K562 (cell line): ENCODE data around the gene SLX9. TPM values are rescaled to one million over a fixed set of nuclear protein-coding genes. Genes with fewer than 3 reads are reported as not detected.

Experiments
- ARHGAP35 ChIP-seq: fragments of 450-650 bp; IDR thresholded peaks from 2 replicates; pipeline ENCODE4 v1.6.1; 2018; ENCODE audit not compliant: partially characterized antibody
- ARID2 ChIP-seq: fragments of 450-650 bp; IDR thresholded peaks from 2 replicates; pipeline ENCODE4 v1.6.1; 2017; ENCODE audit warnings: antibody characterized with exemption, mild to moderate bottlenecking
- ATF4 ChIP-seq: fragments of 450-650 bp; formaldehyde crosslinking; IDR thresholded peaks from 2 replicates; pipeline ENCODE4 v1.4.0; 2022; ENCODE audit warnings: mild to moderate bottlenecking, moderate library complexity
- BCOR ChIP-seq: fragments of 450-650 bp; IDR thresholded peaks from 2 replicates; pipeline ENCODE4 v1.6.1; 2016
- CGGBP1 ChIP-seq: fragments of 250-450 bp; sonication (Bioruptor Pico); IDR thresholded peaks from 2 replicates; pipeline ENCODE4 v1.9.0; 2021; ENCODE audit warnings: mild to moderate bottlenecking
- CHD1 ChIP-seq: fragments of 200-600 bp; sonication (generic); IDR thresholded peaks from one replicate; pipeline ENCODE4 v1.6.1; 2012; ENCODE audit warnings: mild to moderate bottlenecking, moderate library complexity, low read length, inconsistent platforms
- DIDO1 ChIP-seq: fragments of 450-650 bp; IDR thresholded peaks from 2 replicates; pipeline ENCODE4 v1.6.1; 2016; ENCODE audit warnings: low read depth, missing biosample characterization, missing genetic modification characterization
- HCFC1 ChIP-seq: IDR thresholded peaks from 2 replicates; pipeline ENCODE4 v1.6.1; 2012; ENCODE audit warnings: low read depth, low read length, improper control_type of control experiment
- HNRNPLL ChIP-seq: fragments of 200-400 bp; formaldehyde crosslinking; IDR thresholded peaks from 2 replicates; pipeline ENCODE4 v1.6.1; 2017; ENCODE audit warnings: low read length, low read depth, mild to moderate bottlenecking; ENCODE audit not compliant: poor library complexity, severe bottlenecking
- IRF2 ChIP-seq: sonication (generic); formaldehyde crosslinking; IDR thresholded peaks from 2 replicates; pipeline ENCODE4 v1.8.1; 2022; ENCODE audit warnings: mild to moderate bottlenecking, missing genetic modification reagents
- MEIS2 ChIP-seq: fragments of 450-650 bp; IDR thresholded peaks from 2 replicates; pipeline ENCODE4 v1.6.1; 2014; ENCODE audit warnings: mild to moderate bottlenecking; ENCODE audit not compliant: partially characterized antibody
- MTA3 ChIP-seq: fragments of 450-650 bp; formaldehyde crosslinking; IDR thresholded peaks from 2 replicates; pipeline ENCODE4 v1.6.1; 2017; ENCODE audit warnings: mild to moderate bottlenecking, borderline replicate concordance
- PRPF4 ChIP-seq: fragments of 200-400 bp; formaldehyde crosslinking; IDR thresholded peaks from one replicate; pipeline ENCODE4 v1.6.1; 2017; ENCODE audit warnings: low read length, low read depth, mild to moderate bottlenecking; ENCODE audit not compliant: insufficient read depth, poor library complexity, severe bottlenecking
- RNF219 ChIP-seq: fragments of 250-450 bp; sonication (Bioruptor Pico); IDR thresholded peaks from 2 replicates; pipeline ENCODE4 v1.5.0; 2022; ENCODE audit warnings: mild to moderate bottlenecking
- SIN3B ChIP-seq: fragments of 450-650 bp; IDR thresholded peaks from 2 replicates; pipeline ENCODE4 v1.6.1; 2017; ENCODE audit warnings: low read depth, mild to moderate bottlenecking, moderate library complexity
- SRSF7 ChIP-seq: fragments of 200-400 bp; formaldehyde crosslinking; optimal IDR thresholded peaks from 2 replicates; pipeline ENCODE3; 2017; ENCODE audit warnings: mild to moderate bottlenecking, low read depth, low read length
- ZFPM2 ChIP-seq: fragments of 250-450 bp; sonication (Bioruptor Pico); IDR thresholded peaks from 2 replicates; pipeline ENCODE4 v1.5.1; 2022; ENCODE audit warnings: mild to moderate bottlenecking
- ZNF655 ChIP-seq: fragments of 250-450 bp; sonication (Bioruptor Pico); IDR thresholded peaks from 2 replicates; pipeline ENCODE4 v1.5.0; 2021
- polyA plus RNA-seq, 8 experiments: library from polyadenylated mRNA; depleted of rRNA in 4 of 8; stranded (reverse) in 5 of 8; unstranded in 3 of 8; fragments of >200 nt; fragmentation: Nextera tagmentation in 2 of 8; fragmentation: Illumina TruSeq in 1 of 8; extraction: Ambion mirVana in 2 of 8; extraction: Trizol in 1 of 8; gene quantifications; 2 replicates each; pipeline versions ENCODE4 v1.2.1 to v1.2.3, GENCODE V29; 2011 to 2014; ENCODE audit warnings: inconsistent platforms in 1 of 8, missing spikeins in 1 of 8
- total RNA-seq, 7 experiments: library from RNA; depleted of rRNA in 6 of 7; stranded (reverse); fragments of >200 nt in 6 of 7; fragmentation: Illumina TruSeq in 2 of 7; extraction: Trizol in 2 of 7; gene quantifications; 2 replicates each; pipeline versions ENCODE4 v1.2.1 to v1.2.3, GENCODE V29; 2011 to 2021; ENCODE audit warnings: low replicate concordance in 1 of 7
- TF ChIP-seq, protein P1 (sequence below), 2 experiments: IDR thresholded peaks; 2 replicates each; pipeline ENCODE4 v1.6.1; 2011; ENCODE audit warnings: borderline replicate concordance in 1 of 2, control low read depth in 1 of 2, low read depth in 1 of 2, low read length in 1 of 2, mild to moderate bottlenecking in 1 of 2, mixed read lengths in 1 of 2, moderate library complexity in 1 of 2; ENCODE audit not compliant: insufficient read depth in 1 of 2, insufficient read length in 1 of 2, poor library complexity in 1 of 2, severe bottlenecking in 1 of 2; ENCODE audit errors: extremely low read depth in 1 of 2
- TF ChIP-seq, protein P2 (sequence below), 2 experiments: fragments of 200-800 bp in 1 of 2; sonication (Bioruptor generic) in 1 of 2; sonication (generic) in 1 of 2; formaldehyde crosslinking in 1 of 2; IDR thresholded peaks in 1 of 2; conservative IDR thresholded peaks in 1 of 2; 2 replicates each; pipeline versions ENCODE4 v1.5.0 to v1.6.1; 2016 to 2020; ENCODE audit warnings: missing compliant biosample characterization in 1 of 2, missing genetic modification characterization in 1 of 2, missing genetic modification reagents in 1 of 2

Gene SLX9
- total and polyA plus RNA-seq, 9 of the 15 experiments (the other 6 are each of a cell fraction or from before 2014, with no cell fraction given), result 1.2 to 75.5 (median 16.5) TPM

- peak; percentile 74 for TF ChIP-seq ATF4 (CRISPR knock-in tag)
- peak; percentile 94 for TF ChIP-seq HCFC1
- peak; percentile 84 for TF ChIP-seq HNRNPLL
- TF ChIP-seq PRPF4, result no peak
- TF ChIP-seq MTA3, result peak; percentile 91
- TF ChIP-seq CGGBP1, result peak; percentile 96; the same call in 1 of the 2 replicates
- TF ChIP-seq ZFPM2, result no peak
- peak; percentile 90 for TF ChIP-seq BCOR
- TF ChIP-seq, protein P1, sequence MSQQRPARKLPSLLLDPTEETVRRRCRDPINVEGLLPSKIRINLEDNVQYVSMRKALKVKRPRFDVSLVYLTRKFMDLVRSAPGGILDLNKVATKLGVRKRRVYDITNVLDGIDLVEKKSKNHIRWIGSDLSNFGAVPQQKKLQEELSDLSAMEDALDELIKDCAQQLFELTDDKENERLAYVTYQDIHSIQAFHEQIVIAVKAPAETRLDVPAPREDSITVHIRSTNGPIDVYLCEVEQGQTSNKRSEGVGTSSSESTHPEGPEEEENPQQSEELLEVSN (IDR thresholded peaks at IDR 0.05; ENCODE audit: borderline replicate concordance in 1 of 2, extremely low read depth in 1 of 2, insufficient read depth in 1 of 2, insufficient read length in 1 of 2, low read depth in 1 of 2, low read length in 1 of 2, poor library complexity in 1 of 2, severe bottlenecking in 1 of 2), result peak; percentile 66 to 89
- no peak for TF ChIP-seq MEIS2
- TF ChIP-seq IRF2 (CRISPR knock-in tag), result no peak
- no peak for TF ChIP-seq CHD1
- 0 out of 2 replicates have a peak, but pooled peaks have one; percentile 54 for TF ChIP-seq RNF219 (CRISPR knock-in tag)
- TF ChIP-seq ARID2, result no peak
- TF ChIP-seq ZNF655, result no peak
- TF ChIP-seq, protein P2, sequence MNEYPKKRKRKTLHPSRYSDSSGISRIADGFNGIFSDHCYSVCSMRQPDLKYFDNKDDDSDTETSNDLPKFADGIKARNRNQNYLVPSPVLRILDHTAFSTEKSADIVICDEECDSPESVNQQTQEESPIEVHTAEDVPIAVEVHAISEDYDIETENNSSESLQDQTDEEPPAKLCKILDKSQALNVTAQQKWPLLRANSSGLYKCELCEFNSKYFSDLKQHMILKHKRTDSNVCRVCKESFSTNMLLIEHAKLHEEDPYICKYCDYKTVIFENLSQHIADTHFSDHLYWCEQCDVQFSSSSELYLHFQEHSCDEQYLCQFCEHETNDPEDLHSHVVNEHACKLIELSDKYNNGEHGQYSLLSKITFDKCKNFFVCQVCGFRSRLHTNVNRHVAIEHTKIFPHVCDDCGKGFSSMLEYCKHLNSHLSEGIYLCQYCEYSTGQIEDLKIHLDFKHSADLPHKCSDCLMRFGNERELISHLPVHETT (CRISPR knock-in tag; conservative IDR thresholded peaks at IDR 0.05 in 1 of 2, IDR thresholded peaks at IDR 0.05 in 1 of 2), result peak in 1 of 2 experiments; percentile 97; a peak in 2 of 4 replicates
- peak; percentile 95 for TF ChIP-seq SIN3B
- TF ChIP-seq DIDO1 (tag), result peak; percentile 95
- TF ChIP-seq ARHGAP35, result no peak
- TF ChIP-seq SRSF7, result no peak
Observed at GRCh38 chr21:44939532-44940115, at the start of gene SLX9 (continued).
